Omental fat pad (tissue), 4 donors: ENCODE results near the gene TM9SF4. TPM values are rescaled to one million over a fixed set of nuclear protein-coding genes. Genes with fewer than 3 reads are reported as not detected.

Experiments used
- ATAC-seq: fragments of 150-250 bp; one replicate; pipeline ENCODE4 v1.9.1; 2016; ENCODE audit warnings: mild to moderate bottlenecking, moderate library complexity; ENCODE audit not compliant: low FRiP score
- DNase-seq: peaks from one replicate; pipeline ENCODE4 v3.0.0-alpha.2; 2019; ENCODE audit warnings: low spot score
- CTCF ChIP-seq, 3 donors: fragments of 450-650 bp; IDR thresholded peaks; one replicate each; pipeline ENCODE4 v1.5.1; 2016 to 2017; ENCODE audit warnings: antibody characterized with exemption in 3 of 3, mild to moderate bottlenecking in 3 of 3, moderate library complexity in 2 of 3
- total RNA-seq, 4 donors: library from RNA; depleted of rRNA; stranded (reverse); fragments of >200 nt; gene quantifications; one replicate each; pipeline ENCODE4 v1.1.0, GENCODE V29; 2016

Gene TM9SF4
- total RNA-seq, 4 donors from 2014 or later = 23.3 to 32.3 (median 31.5) TPM

GRCh38 chr20:32179515-32179914 is 70.0 kb downstream of the TM9SF4 start:
- TF ChIP-seq CTCF (IDR thresholded peaks at IDR 0.05) = no peak
- ATAC-seq = no peak
- no peak for DNase-seq

- TF ChIP-seq CTCF (IDR thresholded peaks at IDR 0.05) = no peak
- ATAC-seq (no peak), DNase-seq (no peak)
Observed at GRCh38 chr20:32179934-32180333, 70.4 kb downstream of the TM9SF4 start.

- DNase-seq (no peak), ATAC-seq (no peak)
- TF ChIP-seq CTCF (IDR thresholded peaks at IDR 0.05) = no peak
Observed at GRCh38 chr20:32181606-32182005, 72.1 kb downstream of the TM9SF4 start.

GRCh38 chr20:32183947-32184635 is 74.6 kb downstream of the TM9SF4 start:
- ATAC-seq (no peak), DNase-seq (no peak)
- TF ChIP-seq CTCF (IDR thresholded peaks at IDR 0.05) = no peak

GRCh38 chr20:32184961-32185603 is 75.6 kb downstream of the TM9SF4 start:
- DNase-seq (no peak), ATAC-seq (no peak)
- TF ChIP-seq CTCF (IDR thresholded peaks at IDR 0.05) = no peak

GRCh38 chr20:32186506-32186905 is 77.0 kb downstream of the TM9SF4 start:
- no peak for TF ChIP-seq CTCF (IDR thresholded peaks at IDR 0.05)
- DNase-seq = no peak
- no peak for ATAC-seq
